Liver (tissue), 3 donors: ENCODE results near the gene CMIP.

ENCODE experiments used
- GABPA ChIP-seq, 2 donors: IDR thresholded peaks in 1 of 2; conservative IDR thresholded peaks in 1 of 2; 2 replicates each; pipeline ENCODE4 v1.6.1; 2016; ENCODE audit warnings: antibody characterized with exemption in 2 of 2, mild to moderate bottlenecking in 1 of 2, moderate library complexity in 1 of 2
- JUND ChIP-seq, 2 donors: IDR thresholded peaks; 2 replicates each; pipeline ENCODE4 v1.6.1; 2016; ENCODE audit warnings: antibody characterized with exemption in 2 of 2
- NR2F2 ChIP-seq: IDR thresholded peaks from 2 replicates; pipeline ENCODE4 v1.6.1; 2016; ENCODE audit warnings: antibody characterized with exemption
- RAD21 ChIP-seq, 2 donors: IDR thresholded peaks; 2 replicates each; pipeline ENCODE4 v1.6.1; 2016; ENCODE audit warnings: antibody characterized with exemption in 2 of 2, mild to moderate bottlenecking in 2 of 2
- TF ChIP-seq, protein P1 (sequence below): fragments of 150-350 bp; IDR thresholded peaks from 2 replicates; pipeline ENCODE4 v1.5.1; 2017; ENCODE audit warnings: improper control_type of control experiment, low read depth, low read length; ENCODE audit not compliant: missing input control
- donor health status: healthy.
- donor health status: healthy.

DNA sequence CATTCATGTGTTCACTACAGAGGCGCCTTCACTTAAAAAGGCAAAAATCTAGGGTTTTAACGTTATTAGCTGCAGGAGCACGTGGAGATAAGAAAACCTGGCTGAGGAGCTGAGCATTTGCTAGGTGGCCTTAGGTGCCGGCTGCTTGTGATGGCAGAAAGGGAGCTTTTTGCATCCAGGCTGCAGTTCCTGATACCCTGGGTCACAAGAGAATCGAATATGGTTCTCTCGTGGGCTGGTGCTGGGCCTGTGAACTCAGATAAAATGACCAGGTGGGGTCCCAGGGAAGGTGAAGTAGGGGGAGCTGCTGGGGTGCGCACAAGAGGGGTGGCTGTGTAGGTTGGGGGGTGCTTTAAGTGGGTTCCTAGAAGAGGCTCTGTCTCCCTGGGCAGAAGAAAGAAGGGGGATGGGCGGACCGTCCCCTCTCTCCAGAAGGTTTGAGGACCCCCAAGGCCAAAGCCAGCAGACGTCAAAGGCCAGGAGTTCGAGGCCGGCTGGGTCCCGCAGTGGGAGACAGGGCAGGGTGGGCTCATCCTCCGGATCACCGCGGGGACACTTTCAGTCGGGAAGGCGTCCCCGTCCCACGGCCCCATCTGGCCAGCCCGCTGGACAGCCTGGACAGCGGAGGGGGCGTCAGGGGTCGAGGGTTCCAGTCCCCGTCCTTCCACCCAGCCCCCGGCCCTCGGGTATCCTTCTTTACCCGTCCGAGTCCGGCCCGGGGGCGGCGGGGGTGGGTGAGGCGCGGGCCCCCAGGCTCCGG, 740 bp upstream of the CMIP start:
- TF ChIP-seq, protein P1, sequence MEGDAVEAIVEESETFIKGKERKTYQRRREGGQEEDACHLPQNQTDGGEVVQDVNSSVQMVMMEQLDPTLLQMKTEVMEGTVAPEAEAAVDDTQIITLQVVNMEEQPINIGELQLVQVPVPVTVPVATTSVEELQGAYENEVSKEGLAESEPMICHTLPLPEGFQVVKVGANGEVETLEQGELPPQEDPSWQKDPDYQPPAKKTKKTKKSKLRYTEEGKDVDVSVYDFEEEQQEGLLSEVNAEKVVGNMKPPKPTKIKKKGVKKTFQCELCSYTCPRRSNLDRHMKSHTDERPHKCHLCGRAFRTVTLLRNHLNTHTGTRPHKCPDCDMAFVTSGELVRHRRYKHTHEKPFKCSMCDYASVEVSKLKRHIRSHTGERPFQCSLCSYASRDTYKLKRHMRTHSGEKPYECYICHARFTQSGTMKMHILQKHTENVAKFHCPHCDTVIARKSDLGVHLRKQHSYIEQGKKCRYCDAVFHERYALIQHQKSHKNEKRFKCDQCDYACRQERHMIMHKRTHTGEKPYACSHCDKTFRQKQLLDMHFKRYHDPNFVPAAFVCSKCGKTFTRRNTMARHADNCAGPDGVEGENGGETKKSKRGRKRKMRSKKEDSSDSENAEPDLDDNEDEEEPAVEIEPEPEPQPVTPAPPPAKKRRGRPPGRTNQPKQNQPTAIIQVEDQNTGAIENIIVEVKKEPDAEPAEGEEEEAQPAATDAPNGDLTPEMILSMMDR = no peak
- TF ChIP-seq GABPA (IDR thresholded peaks at IDR 0.05 in 1 of 2, conservative IDR thresholded peaks at IDR 0.05 in 1 of 2) (no peak), RAD21 (IDR thresholded peaks at IDR 0.05) (no peak), NR2F2 (no peak), JUND (IDR thresholded peaks at IDR 0.05) (no peak)
